Mesothelial cell of epicardium (in vitro differentiated cells): ENCODE data around the gene SLC7A11. TPM values are rescaled to one million over a fixed set of nuclear protein-coding genes. Genes with fewer than 3 reads are reported as not detected.

Source experiments
- DNase-seq, 2 experiments: peaks; one replicate each; pipeline ENCODE4 v3.0.0; 2021; ENCODE audit warnings: low spot score in 2 of 2; ENCODE audit not compliant: unreplicated experiment in 2 of 2
- H3K27ac Mint-ChIP-seq: 2 replicates; pipeline ENCODE4 v1.8.0; 2021; ENCODE audit warnings: mixed read lengths
- H3K27me3 Mint-ChIP-seq: 2 replicates; pipeline ENCODE4 v1.8.0; 2021; ENCODE audit warnings: low read depth, mixed read lengths
- H3K36me3 Mint-ChIP-seq: 2 replicates; pipeline ENCODE4 v1.8.0; 2021; ENCODE audit warnings: mixed read lengths
- H3K4me1 Mint-ChIP-seq: 2 replicates; pipeline ENCODE4 v1.8.0; 2021; ENCODE audit warnings: mixed read lengths
- H3K4me3 Mint-ChIP-seq: 2 replicates; pipeline ENCODE4 v1.8.0; 2021; ENCODE audit warnings: mild to moderate bottlenecking, moderate library complexity, mixed read lengths
- H3K9me3 Mint-ChIP-seq: 2 replicates; pipeline ENCODE4 v1.8.0; 2021; ENCODE audit warnings: mixed read lengths
- CTCF ChIP-seq: fragments of 200-600 bp; sonication (generic); IDR thresholded peaks from one replicate; pipeline ENCODE4 v1.5.0; 2021; ENCODE audit warnings: antibody characterized with exemption; ENCODE audit not compliant: unreplicated experiment
- total RNA-seq: library from RNA; stranded (reverse); gene quantifications from 3 replicates; pipeline ENCODE4 v1.2.1, GENCODE V29; 2021

SLC7A11 gene
- total RNA-seq, 1 donor from 2014 or later, result 3.4 TPM

- no peak for TF ChIP-seq CTCF
- no peak overlapping the region for H3K27ac Mint-ChIP-seq
- peaks cover 7% of the 10 kb centered on the region for H3K4me1 Mint-ChIP-seq
- no peaks in the 10 kb centered on the region for H3K27me3 Mint-ChIP-seq
- H3K9me3 Mint-ChIP-seq, result peaks cover 14% of the 10 kb centered on the region
- no peak for DNase-seq
- H3K36me3 Mint-ChIP-seq, result no peaks in the 10 kb centered on the region
- H3K4me3 Mint-ChIP-seq, result no peak overlapping the region
Measured at GRCh38 chr4:138209094-138209493, 33.1 kb downstream of the SLC7A11 start.

- no peaks in the 10 kb centered on the region for H3K36me3 Mint-ChIP-seq
- no peak for DNase-seq
- H3K27me3 Mint-ChIP-seq, result no peaks in the 10 kb centered on the region
- no peak overlapping the region for H3K27ac Mint-ChIP-seq
- TF ChIP-seq CTCF, result no peak
- H3K9me3 Mint-ChIP-seq, result peaks cover 10% of the 10 kb centered on the region
- H3K4me1 Mint-ChIP-seq, result peaks cover 7% of the 10 kb centered on the region
- no peak overlapping the region for H3K4me3 Mint-ChIP-seq
Measured at GRCh38 chr4:138205531-138206233, 36.5 kb downstream of the SLC7A11 start.

- Mint-ChIP-seq H3K27ac (no peak overlapping the region), H3K9me3 (no peaks in the 10 kb centered on the region), H3K4me3 (no peak overlapping the region), H3K4me1 (peaks cover 14% of the 10 kb centered on the region), H3K27me3 (no peaks in the 10 kb centered on the region), H3K36me3 (no peaks in the 10 kb centered on the region)
- DNase-seq, result no peak
- no peak for TF ChIP-seq CTCF
Measured at GRCh38 chr4:138204507-138204906, 37.6 kb downstream of the SLC7A11 start.

GRCh38 chr4:138202686-138203085 is 39.5 kb downstream of the SLC7A11 start:
- no peak overlapping the region for H3K4me3 Mint-ChIP-seq
- no peaks in the 10 kb centered on the region for H3K36me3 Mint-ChIP-seq
- H3K27ac Mint-ChIP-seq, result no peak overlapping the region
- H3K27me3 Mint-ChIP-seq, result no peaks in the 10 kb centered on the region
- no peaks in the 10 kb centered on the region for H3K9me3 Mint-ChIP-seq
- peaks cover 19% of the 10 kb centered on the region for H3K4me1 Mint-ChIP-seq
- no peak for DNase-seq
- TF ChIP-seq CTCF, result no peak

- H3K36me3 Mint-ChIP-seq, result no peaks in the 10 kb centered on the region
- no peaks in the 10 kb centered on the region for H3K27me3 Mint-ChIP-seq
Measured at GRCh38 chr4:138200236-138200590, 41.9 kb downstream of the SLC7A11 start.

More at GRCh38 chr4:138200236-138200590, 41.9 kb downstream of the SLC7A11 start:
- H3K4me3 Mint-ChIP-seq, result no peak overlapping the region
- DNase-seq, result no peak
- TF ChIP-seq CTCF, result no peak
- H3K27ac Mint-ChIP-seq, result no peak overlapping the region
- H3K9me3 Mint-ChIP-seq, result no peaks in the 10 kb centered on the region
- peaks cover 14% of the 10 kb centered on the region for H3K4me1 Mint-ChIP-seq
